Naive thymus-derived CD8-positive, alpha-beta T cell (primary cell): Measurements from ENCODE around the gene GIMAP2. TPM values are rescaled to one million over a fixed set of nuclear protein-coding genes. Genes with fewer than 3 reads are reported as not detected.

Experiments used
- ATAC-seq, 2 donors: fragments of 150-1000 bp; cut with Tn5 transposase in 1 of 2; sonication (Bioruptor Pico), chemical (Tn5 transposase) in 1 of 2; 1 replicate in 1 of 2; 2 replicates in 1 of 2; pipeline ENCODE4 v1.10.0; 2021; ENCODE audit warnings: mild to moderate bottlenecking in 2 of 2, moderate library complexity in 2 of 2
- POLR2A ChIA-PET: fragments of 350-600 bp; sonication (Branson Sonifier 250); formaldehyde crosslinking; loops from one replicate; lab custom pipeline; 2021; ENCODE audit warnings: antibody characterized with exemption; lab: Charles Lee
- DNase-seq, 10 donors: peaks; one replicate each; pipeline versions ENCODE4 v3.0.0 to v3.0.0-alpha.2; 2020 to 2022
- H3K27ac Mint-ChIP-seq, 10 donors: one replicate each; pipeline ENCODE4 v1.8.0; 2020 to 2022; ENCODE audit warnings: mild to moderate bottlenecking in 10 of 10, mixed read lengths in 10 of 10, moderate library complexity in 4 of 10, inconsistent platforms in 1 of 10
- H3K27me3 Mint-ChIP-seq, 5 donors: one replicate each; pipeline ENCODE4 v1.8.0; 2021 to 2022; ENCODE audit warnings: mixed read lengths in 5 of 5
- H3K36me3 Mint-ChIP-seq, 3 donors: one replicate each; pipeline ENCODE4 v1.8.0; 2020 to 2022; ENCODE audit warnings: mixed read lengths in 3 of 3, mild to moderate bottlenecking in 2 of 3, inconsistent platforms in 1 of 3
- H3K4me1 Mint-ChIP-seq, 4 donors: one replicate each; pipeline ENCODE4 v1.8.0; 2021 to 2022; ENCODE audit warnings: mixed read lengths in 4 of 4
- H3K4me3 Mint-ChIP-seq, 10 donors: one replicate each; pipeline ENCODE4 v1.8.0; 2020 to 2022; ENCODE audit warnings: mild to moderate bottlenecking in 10 of 10, mixed read lengths in 10 of 10, moderate library complexity in 6 of 10, inconsistent platforms in 1 of 10
- H3K9me3 Mint-ChIP-seq, 9 donors: one replicate each; pipeline ENCODE4 v1.8.0; 2020 to 2022; ENCODE audit warnings: mixed read lengths in 9 of 9, mild to moderate bottlenecking in 3 of 9, inconsistent platforms in 1 of 9, moderate library complexity in 1 of 9
- polyA plus RNA-seq, 3 donors: library from polyadenylated mRNA; unstranded; fragments of 300-500 nt; fragmentation: Illumina TruSeq; gene quantifications; one replicate each; pipeline ENCODE4 v1.2.3, GENCODE V29; 2021
- total RNA-seq, 8 experiments: library from RNA in 2 of 8; stranded (reverse) in 2 of 8; gene quantifications; one replicate each; pipeline ENCODE4 v1.2.3 and lab custom pipeline; 2021 to 2026

GIMAP2 gene
- total and polyA plus RNA-seq, 5 experiments from 2014 or later: 89.3 to 238 (median 102) TPM

DNA sequence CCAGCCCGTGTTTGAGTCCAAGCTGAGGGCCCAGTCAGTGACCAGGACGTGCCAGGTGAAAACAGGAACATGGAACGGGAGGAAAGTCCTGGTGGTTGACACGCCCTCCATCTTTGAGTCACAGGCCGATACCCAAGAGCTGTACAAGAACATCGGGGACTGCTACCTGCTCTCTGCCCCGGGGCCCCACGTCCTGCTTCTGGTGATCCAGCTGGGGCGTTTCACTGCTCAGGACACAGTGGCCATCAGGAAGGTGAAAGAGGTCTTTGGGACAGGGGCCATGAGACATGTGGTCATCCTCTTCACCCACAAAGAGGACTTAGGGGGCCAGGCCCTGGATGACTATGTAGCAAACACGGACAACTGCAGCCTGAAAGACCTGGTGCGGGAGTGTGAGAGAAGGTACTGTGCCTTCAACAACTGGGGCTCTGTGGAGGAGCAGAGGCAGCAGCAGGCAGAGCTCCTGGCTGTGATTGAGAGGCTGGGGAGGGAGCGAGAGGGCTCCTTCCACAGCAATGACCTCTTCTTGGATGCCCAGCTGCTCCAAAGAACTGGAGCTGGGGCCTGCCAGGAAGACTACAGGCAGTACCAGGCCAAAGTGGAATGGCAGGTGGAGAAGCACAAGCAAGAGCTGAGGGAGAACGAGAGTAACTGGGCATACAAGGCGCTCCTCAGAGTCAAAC, 56.9 kb downstream of the GIMAP2 start:
- H3K9me3 Mint-ChIP-seq: peaks cover 0 to 5% (median 0%) of the 10 kb centered on the region in 9 donors
- peak overlapping the region; percentile 88 to 100 (median 98) for H3K4me3 Mint-ChIP-seq
- ATAC-seq (no peak), DNase-seq (no peak)
- H3K36me3 Mint-ChIP-seq: peaks cover 60 to 85% (median 77%) of the 10 kb centered on the region in 3 donors
- peaks cover 55 to 81% (median 73%) of the 10 kb centered on the region in 4 donors for H3K4me1 Mint-ChIP-seq
- peak overlapping the region; percentile 92 to 100 (median 96) for H3K27ac Mint-ChIP-seq
- no peaks in the 10 kb centered on the region for H3K27me3 Mint-ChIP-seq
- POLR2A ChIA-PET: interaction anchor here (0.6 to 16.2 kb wide), 24 partner anchors 11 to 309 kb away, joined by 3 to 245 read pairs (median 6); partner anchors contain the start of genes GIMAP1, GIMAP2, GIMAP4 and GIMAP6

Other genes starting within 250 kb of the GIMAP2 start
- 10 to 100 TPM; 66.8 to 68.0 TPM for gene GIMAP8, start 235.1 kb upstream of the GIMAP2 start, total RNA-seq
- 10 to 100 TPM; 18.9 to 38.9 (median 25.9) TPM for gene GIMAP8, start 235.1 kb upstream of the GIMAP2 start, polyA plus RNA-seq
- 100 to 1,000 TPM; 367 to 369 TPM for gene GIMAP7, start 170.8 kb upstream of the GIMAP2 start, total RNA-seq
- 100 to 1,000 TPM; 451 to 821 (median 658) TPM for gene GIMAP7, start 170.8 kb upstream of the GIMAP2 start, polyA plus RNA-seq
- gene GIMAP4, start 118.3 kb upstream of the GIMAP2 start, total RNA-seq: 100 to 1,000 TPM; 381 to 403 TPM
- gene GIMAP4, start 118.3 kb upstream of the GIMAP2 start, polyA plus RNA-seq: 100 to 1,000 TPM; 233 to 526 (median 341) TPM
- 100 to 1,000 TPM; 213 to 216 TPM for gene GIMAP6, start 53.3 kb upstream of the GIMAP2 start, total RNA-seq
- 100 to 1,000 TPM; 115 to 173 (median 121) TPM for gene GIMAP6, start 53.3 kb upstream of the GIMAP2 start, polyA plus RNA-seq
- 100 to 1,000 TPM; 119 TPM for gene GIMAP1, start 30.9 kb downstream of the GIMAP2 start, total RNA-seq
- gene GIMAP1, start 30.9 kb downstream of the GIMAP2 start, polyA plus RNA-seq: 10 to 100 TPM; 48.0 to 87.4 (median 67.1) TPM
- 100 to 1,000 TPM; 342 to 364 TPM for gene GIMAP5, start 51.7 kb downstream of the GIMAP2 start, total RNA-seq
- gene GIMAP5, start 51.7 kb downstream of the GIMAP2 start, polyA plus RNA-seq: 100 to 1,000 TPM; 320 to 506 (median 401) TPM
- gene TMEM176B, start 114.7 kb downstream of the GIMAP2 start, total RNA-seq: not detected
- under 1 TPM in 1 of 3 donors, not detected in 2; 0.69 TPM for gene TMEM176B, start 114.7 kb downstream of the GIMAP2 start, polyA plus RNA-seq
- gene TMEM176A, start 115.1 kb downstream of the GIMAP2 start, total RNA-seq: under 1 TPM in 1 of 2 experiments, not detected in 1; 0.88 TPM
- under 1 TPM in 2 of 3 donors, not detected in 1; 0.18 to 0.62 TPM for gene TMEM176A, start 115.1 kb downstream of the GIMAP2 start, polyA plus RNA-seq
- gene AOC1, start 166.8 kb downstream of the GIMAP2 start, total RNA-seq: not detected
- gene AOC1, start 166.8 kb downstream of the GIMAP2 start, polyA plus RNA-seq: not detected